DMS79 treated with DMSO at 0.1 percent for 48 hours (cell line): ENCODE data around the gene WDSUB1.
A peak's percentile ranks its signal among the peaks of the same experiment; 100 is the strongest.

Experiments
- DNase-seq: peaks from one replicate; lab custom pipeline; 2025; lab: John Stamatoyannopoulos, UW

Gene WDSUB1

DNA sequence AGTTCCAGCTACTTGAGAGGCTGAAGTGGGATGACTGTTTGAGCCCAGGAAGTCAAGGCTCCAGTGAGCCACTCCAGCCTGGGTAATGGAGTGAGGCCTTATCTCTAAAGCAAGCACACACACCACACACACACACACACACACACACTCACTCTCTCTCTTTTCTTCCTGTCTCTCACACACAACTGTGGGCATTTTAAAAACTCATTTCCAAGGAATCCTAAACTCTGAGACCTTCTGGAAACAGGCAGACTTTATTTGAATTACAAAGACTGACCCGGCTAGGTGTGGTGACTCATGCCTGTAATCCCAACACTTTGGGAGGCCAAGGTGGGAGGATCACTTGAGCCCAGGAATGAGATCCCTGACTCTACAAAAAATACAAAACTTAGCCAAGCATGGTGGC is 21.3 kb downstream of the WDSUB1 start:
- DNase-seq: no peak

- DNase-seq: no peak
Observed at GRCh38 chr2:159262904-159263303, 23.6 kb downstream of the WDSUB1 start.

DNA sequence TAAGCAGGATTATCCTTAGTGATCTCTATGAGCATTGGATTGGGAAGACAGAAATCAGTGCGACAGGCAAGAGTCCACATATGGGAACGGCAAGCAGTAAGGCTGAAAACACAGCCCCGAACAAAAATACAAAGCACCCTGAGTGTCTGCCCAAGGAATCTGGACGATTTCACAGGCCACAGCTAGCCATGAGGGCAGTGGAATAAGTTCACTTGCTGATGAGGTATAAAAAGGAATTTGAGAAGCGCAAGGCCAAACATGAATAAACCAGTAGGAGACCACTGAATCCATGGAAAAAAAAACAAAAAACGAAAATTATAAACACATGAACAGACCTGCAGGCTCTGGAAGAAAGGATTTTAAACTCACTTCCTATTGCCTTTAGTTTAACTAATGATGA is 24.3 kb downstream of the WDSUB1 start:
- DNase-seq: no peak

- no peak for DNase-seq
Observed at GRCh38 chr2:159256159-159256558, 30.3 kb downstream of the WDSUB1 start.

GRCh38 chr2:159252905-159253304 is 33.6 kb downstream of the WDSUB1 start:
- DNase-seq: no peak

DNA sequence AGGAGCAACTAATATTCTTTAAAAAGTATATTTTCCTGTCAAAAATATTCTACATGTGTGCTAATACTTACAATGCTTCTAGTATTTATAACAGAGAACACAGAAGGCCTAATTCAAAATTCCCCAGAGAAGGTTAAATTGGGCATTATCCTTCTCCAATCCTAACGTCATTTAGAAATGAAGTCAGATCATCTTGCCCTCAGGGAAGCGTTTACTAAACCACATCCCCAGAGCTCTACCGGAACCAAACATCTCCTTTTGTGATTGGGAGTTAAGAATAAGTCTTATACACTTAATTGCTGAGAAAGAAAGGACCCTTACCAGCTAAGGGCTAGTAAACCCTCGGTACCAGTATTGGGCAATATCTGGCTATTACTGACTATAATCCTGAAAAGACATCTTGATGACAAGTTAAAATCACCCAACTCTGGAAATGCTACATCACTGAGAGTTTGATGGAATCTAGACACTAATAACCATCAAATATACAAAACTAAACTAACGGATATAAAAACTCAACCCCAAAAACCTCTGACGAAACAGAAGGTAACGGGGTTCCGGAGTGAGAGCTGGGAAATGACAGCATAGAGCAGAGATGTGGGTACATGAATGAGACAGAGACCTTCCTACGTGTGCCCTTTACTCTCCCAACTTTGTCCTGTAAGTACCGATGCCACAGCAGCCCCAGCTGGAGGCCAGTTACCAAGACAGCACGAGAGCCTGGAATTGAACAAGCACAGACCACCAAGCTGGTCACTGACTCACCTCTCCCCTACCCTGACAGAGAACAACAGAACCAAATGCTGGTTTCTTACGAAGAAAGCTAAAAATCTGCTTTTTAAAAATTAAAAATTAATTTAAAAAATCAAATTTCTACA is 35.0 kb downstream of the WDSUB1 start:
- DNase-seq: no peak

GRCh38 chr2:159249990-159250715 is 36.4 kb downstream of the WDSUB1 start:
- DNase-seq: peak; percentile 93

DNA sequence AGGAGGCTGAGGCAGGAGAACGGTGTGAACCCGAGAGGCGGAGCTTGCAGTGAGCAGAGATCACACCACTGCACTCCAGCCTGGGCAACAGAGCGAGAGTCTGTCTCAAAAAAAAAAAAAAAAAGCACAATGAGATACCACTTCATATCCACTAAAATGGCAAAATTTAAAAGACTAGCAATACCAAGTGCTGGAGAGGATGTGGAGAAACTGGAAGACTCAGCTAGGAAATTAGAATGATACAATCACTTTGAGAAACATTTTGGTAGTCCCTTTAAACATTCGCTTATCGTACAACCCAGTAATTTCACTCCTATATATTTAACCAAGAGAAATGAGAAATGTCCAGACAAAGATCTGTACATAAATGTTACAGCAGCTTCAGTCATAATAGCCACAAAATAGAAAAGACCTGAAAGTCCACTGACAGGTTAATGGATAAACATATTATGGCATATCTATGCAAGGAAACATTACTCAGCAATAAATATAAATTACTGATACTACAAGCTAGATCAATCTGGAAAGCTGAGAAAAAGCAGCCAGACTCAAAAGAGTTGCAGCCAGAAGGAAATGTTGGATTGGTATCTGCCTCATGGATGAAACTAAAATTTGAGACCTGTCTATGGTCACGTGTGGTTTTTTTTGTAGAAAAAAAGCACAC is 40.0 kb downstream of the WDSUB1 start:
- no peak for DNase-seq

GRCh38 chr2:159243529-159243928 is 43.0 kb downstream of the WDSUB1 start:
- no peak for DNase-seq

DNA sequence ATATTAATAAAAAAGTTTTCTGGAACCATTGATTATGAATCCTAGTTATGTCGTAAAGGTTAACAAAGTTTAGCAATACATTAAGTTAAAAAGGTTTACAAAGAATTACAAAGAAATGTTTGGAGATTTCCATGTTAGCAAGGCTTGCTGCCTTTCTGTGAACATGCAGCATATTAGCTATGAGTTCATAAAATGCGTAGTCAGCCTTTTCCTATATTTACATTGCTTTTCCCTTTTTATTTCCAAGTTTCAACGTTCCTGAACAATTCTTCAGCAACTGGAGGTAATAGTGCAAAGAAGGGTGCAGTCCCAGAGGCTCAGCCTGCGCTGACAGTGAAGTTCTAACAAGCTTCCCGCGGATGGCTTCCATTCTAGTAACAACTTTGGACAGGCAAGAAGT is 51.6 kb downstream of the WDSUB1 start:
- DNase-seq: no peak

- no peak for DNase-seq
Observed at GRCh38 chr2:159232456-159233170, 53.9 kb downstream of the WDSUB1 start.

DNA sequence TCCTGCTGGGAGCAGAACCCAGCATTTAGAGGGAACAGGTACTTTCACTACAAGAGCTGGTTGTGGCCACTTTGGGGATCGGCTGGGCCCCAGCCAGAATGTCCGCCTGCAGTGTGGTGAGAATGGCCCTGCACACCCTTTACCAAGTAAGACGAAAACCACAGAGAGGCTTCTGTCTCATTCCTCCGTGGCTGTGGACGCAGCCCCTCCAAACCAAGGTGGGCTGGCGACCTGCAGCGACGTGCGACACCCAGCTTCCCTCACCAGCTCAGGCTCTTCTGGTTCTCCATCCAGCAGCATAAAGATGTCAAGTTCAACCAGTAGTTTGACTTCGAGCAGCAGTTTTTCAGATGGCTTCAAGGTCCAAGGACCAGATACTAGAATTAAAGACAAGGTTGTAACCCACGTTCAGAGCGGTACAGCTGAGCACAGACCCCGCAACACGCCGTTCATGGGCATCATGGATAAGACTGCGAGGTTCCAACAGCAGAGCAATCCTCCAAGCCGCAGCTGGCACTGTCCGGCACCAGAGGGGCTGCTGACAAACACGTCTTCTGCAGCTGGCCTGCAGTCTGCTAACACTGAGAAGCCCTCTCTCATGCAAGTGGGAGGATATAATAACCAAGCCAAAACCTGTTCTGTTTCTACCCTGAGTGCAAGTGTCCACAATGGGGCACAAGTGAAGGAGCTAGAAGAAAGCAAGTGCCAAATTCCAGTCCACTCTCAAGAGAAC is 56.2 kb downstream of the WDSUB1 start:
- DNase-seq: no peak

DNA sequence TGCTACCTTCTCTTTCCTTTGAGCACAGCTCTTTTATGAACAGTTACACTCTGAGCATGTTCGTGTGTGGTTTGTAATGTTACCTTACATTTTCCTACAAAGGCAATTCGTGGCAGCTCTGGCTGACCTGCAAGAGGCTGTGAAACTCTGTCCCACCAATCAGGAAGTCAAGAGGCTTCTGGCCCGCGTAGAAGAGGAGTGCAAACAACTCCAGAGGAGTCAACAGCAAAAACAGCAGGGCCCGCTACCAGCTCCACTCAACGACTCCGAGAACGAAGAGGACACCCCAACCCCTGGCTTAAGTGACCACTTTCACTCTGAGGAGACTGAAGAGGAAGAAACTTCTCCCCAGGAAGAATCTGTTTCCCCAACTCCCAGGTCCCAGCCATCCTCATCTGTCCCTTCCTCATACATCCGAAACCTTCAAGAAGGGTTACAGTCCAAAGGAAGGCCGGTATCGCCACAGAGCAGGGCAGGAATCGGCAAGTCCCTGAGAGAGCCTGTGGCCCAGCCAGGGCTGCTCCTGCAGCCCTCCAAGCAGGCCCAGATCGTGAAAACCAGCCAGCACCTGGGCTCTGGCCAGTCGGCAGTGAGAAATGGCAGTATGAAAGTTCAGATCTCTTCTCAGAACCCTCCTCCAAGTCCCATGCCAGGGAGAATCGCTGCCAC is 56.9 kb downstream of the WDSUB1 start:
- no peak for DNase-seq

DNA sequence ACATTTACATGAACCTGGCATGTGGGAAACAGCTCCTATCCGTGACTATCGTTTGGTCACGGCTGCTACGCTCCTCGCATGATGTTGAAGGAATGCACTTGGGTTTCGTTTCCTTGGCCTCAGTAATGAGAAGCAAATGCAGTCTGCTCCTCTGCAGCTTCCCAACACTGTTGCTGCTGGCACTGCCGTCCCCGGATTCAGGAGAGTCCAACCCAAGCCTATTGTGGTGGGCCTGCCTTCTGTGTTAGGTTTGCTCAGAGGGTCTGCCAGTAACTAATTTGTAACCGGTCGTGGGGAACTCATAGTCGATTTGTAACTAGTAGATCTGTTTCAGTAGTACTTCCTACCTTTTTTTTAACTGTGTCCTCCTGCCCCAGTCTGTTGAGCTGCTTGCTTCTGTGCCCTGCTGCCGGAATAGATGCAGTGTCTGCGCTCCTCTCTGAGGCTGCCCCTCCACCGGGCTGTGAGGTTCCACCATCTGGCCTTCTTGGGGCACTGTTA is 58.4 kb downstream of the WDSUB1 start:
- DNase-seq: no peak

DNA sequence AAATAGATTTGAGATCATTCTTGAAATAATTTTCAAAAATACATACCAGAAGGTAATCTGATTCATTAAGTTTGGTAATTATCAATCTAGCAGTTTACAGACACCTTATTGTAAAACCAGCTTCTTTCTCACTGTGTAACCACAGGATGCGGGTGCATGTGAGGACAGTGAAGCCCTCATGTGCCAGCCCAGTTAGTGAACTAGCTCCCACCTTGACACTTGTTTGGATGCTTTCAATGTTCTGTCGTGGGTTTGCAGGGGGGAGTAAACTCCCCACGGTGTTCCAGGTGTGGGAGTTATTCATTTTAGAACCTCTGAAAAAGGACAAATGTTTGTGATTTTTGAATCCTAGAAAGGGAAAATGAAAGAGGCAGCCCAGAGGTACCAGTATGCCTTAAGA is 59.0 kb downstream of the WDSUB1 start:
- peak; percentile 43 for DNase-seq

DNA sequence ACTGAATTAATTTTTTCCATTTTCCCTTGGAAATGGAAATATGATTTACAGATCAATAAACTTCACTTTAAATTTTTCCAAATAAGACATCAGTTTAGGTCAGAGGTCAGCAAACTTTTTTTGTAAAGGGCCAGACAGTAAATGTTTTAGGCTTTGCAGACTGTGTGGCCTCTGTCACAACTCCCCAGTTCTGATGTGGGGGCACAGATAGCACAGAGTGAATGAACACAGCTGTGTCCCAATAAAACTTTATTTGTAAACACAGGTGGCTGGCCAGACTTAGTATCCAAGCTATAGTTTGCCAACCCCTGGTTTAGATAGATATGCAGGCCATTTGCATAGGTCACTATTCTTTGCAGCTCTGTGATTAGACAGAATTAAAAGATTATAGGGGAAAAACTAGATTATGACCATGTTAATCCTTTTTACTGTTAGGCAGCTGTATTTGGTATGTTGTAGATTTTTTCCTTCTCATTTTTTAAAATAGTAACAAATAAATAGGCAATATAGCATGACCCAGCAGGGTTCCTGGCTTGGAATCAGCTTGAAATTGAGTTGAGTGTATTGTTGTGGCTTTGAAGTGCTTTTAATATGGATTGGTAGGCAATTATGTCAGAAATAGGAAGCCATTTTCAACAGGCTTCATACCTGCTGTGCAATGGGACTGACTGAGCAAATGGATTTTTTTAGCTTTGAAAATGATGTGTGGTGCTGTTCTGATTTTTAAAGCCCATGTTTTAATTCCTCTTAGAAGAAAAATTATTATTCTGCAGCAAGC is 59.7 kb downstream of the WDSUB1 start:
- DNase-seq: peak; percentile 84

DNA sequence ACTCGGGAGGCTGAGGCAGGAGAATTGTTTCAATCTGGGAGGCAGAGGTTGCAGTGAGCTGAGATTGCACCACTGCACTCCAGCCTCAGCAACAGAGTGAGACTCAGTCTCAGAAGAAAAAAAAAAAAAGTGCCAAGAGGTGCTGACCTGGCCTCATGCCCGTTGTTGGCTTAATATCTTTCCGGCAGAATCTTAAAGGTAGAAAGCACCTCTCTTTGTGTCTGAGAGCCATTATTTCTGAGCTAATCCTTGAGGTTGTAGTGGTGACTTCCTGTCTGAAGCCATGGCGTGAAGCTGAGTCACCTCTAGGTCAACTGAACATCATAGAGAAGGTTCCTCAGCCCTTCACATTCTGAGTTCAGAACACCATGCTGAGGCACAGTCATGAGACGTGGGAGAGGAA is 60.4 kb downstream of the WDSUB1 start:
- peak; percentile 98 for DNase-seq

DNA sequence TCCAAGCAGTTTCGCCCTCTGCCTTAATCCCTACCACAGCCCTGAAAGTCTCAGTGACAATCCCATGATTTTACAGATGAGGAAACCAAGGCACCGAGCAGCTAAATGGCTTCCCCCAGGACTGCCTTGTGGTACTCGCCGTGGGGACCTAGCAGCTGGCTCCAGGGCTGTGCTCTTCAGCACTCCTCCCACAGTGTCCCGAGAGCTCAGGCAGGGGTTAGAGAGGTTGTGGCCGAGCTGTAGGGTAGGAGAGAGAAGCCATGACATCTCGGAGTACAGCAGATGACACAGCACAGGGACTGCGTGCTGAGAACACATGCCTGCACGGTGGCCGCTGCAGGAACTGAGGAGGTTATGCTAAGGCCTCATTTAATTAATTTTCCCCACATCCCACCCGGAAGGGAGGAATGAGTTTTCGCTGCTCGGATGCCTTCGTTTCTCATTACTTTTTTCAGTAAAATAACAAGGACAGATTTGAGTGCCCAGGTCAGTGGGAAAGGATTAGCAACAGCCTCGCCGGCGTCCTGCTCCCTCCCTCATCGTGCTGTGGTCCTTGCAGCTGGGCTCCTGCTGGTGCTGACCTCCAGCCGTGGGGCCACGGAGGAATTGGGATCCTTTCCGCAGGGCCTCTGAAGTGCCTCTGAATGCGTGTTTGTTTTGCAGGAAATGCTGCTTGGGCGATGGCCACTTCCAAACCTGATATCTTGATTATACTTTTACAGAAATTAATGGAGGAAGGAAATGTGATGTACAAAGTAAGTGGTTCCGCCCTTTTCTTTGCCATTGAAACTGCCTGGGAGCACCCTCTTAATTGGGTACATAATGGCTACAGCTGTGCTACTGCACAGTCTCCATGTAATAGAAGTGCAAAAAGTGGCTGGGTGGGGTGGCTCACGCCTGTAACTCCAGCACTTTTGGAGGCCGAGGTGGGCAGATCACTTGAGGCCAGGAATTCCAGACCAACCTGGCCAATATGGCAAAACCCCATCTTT is 61.2 kb downstream of the WDSUB1 start:
- peak; percentile 91 for DNase-seq
